Fibroblast of upper back skin (primary cell): ENCODE results near the gene MTFR2.

ENCODE experiments used
- DNase-seq: peaks from one replicate; pipeline ENCODE4 v3.0.0-alpha.2; 2013

MTFR2 gene

GRCh38 chr6:136181512-136181833 is 68.6 kb downstream of the MTFR2 start:
- DNase-seq, result no peak
